Measurements from ENCODE around the gene CCDC9.
"Not testable (repeated sequence)": the region's sequence is repeated elsewhere in the genome, so short reads cannot be mapped to it uniquely, and the experiment has no call there.

Gene CCDC9

DNA sequence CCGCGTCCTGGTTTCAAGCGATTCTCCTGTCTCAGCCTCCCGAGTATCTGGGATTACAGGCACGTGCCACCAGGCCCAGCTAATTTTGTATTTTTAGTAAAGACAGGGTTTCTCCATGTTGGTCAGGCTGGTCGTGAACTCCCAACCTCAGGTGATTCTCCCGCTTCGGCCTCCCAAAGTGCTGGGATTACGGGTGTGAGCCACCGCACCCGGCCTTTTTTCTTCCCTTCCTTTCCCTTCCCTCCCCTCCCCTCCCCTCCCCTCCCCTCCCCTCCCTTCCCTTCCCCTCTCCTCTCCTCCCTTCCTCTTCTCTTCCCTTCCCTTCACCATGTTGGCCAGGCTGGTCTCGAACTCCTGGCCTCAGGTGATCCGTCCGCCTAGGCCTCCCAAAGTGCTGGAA lies 44.5 kb downstream of the CCDC9 start:
- not testable (repeated sequence) for DNase-seq (ENCODE audit: low read depth in 3 of 3)

DNA sequence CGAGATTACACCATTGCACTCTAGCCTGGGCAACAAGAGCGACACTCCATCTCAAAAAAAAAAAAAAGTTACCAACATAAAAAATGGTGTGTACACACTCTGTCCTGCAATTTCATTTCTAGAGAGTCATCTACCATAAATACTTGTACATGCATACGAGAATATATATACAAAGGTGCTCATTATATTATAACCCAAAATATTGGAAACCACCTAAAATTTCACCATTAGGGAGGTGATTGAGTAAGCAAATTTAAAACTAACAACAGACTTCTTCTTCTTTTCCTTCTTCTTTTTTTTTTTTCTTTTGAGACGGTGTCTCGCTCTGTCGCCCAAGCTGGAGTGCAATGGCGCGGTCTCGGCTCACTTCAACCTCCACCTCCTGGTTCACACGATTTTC lies 45.9 kb downstream of the CCDC9 start:
- no peak for DNase-seq (ENCODE audit: low read depth in 3 of 3)

DNA sequence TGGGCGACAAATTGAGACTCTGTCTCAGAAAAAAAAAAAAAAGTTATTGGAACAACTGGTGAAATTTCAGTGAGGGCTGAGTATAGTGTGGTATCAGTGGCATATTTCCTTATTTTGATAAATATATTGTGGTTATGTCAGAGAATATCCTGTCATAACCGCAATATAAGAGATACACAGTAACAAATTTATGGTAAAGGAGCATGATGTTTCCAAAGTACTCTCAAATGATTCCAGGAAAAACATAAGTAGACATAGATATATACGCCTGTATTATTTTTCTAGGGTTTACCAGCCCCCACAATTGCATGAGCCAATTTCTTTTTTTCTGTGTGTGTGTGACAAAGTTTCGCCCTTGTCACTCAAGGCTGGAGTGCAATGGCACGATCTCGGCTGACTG lies 47.6 kb downstream of the CCDC9 start:
- DNase-seq (ENCODE audit: low read depth in 3 of 3) = no peak

DNA sequence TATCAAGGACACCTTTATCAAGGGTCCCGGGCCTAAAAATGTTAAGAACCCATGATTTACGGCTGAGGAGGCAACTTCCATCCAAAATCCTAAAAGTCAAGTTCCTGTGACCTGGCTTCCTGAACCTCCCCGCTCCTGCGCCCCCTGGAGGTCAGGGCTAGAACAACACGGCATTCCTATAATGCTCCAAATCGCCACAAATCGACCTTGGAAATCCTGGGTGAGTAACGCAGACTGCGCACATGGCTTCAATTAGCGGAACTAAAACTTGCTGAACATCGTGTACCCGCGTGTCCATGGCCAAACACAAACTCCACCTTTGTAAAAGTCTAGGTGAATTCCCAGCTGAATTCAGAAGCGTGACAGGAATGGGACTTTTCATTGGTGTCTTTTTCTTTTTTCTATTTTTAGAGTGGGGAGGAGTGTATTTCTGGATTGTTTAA lies 49.0 kb downstream of the CCDC9 start:
- DNase-seq (ENCODE audit: low read depth in 3 of 3) = peak; percentile 18 to 45 (median 31)

DNA sequence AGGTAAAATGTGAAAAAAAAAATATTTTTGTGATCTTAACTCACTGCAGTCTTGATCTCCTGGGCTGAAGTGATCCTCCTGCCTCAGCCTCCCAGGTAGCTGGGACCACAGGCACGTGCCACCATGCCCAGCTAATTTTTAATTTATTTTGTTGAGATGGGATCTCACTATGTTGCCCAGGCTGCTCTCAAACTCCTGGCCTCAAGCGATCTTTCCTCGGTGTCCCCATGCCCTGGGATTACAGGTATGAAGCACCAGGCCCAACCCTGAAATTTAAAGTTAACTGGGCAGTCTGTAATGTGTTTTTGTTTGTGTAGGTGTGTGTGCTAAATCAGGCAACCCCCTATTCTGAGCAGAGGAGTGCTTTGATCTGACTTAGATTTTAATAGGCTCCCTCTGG lies 50.0 kb downstream of the CCDC9 start:
- DNase-seq (ENCODE audit: low read depth in 3 of 3) = no peak

DNA sequence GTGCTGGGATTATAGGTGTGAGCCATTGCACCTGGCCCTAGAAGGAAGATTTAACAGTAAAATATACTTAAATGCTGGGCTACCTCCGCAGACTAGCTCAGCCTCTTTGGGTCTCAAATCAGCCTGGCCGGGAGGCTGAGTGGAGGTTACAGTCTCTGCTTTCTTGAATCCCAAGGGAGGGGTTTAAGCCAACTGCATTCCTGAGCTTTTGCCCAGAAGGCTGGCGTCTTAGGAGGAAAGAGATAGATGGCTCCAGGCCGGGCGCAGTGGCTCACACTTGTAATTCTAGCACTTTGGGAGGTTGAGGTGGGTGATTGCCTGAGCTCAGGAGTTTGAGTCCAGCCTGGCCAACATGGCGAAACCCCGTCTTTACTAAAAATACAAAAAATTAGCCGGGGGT lies 52.7 kb downstream of the CCDC9 start:
- no peak for DNase-seq (ENCODE audit: low read depth in 3 of 3)

DNA sequence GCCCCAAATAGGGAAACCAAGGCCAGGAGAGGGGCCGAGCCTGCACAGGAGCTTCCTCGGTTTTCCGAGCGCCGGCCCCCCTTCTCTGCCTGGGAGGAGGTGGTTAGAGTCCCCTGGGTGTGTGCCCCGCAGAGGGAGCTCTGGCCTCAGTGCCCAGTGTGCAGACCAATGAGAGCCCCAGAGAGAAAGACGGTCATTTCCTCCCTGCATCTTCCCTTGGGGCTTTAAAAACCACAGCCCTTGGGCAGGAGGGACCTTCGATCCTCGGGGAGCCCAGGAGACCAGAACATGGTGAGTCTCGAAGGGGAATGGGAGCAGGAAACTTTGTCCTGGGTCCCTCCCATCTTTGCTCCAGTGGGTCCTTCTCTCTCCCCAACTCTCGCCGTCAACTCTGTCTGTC lies 53.3 kb downstream of the CCDC9 start, which contains the start of gene C5AR1:
C5AR1 (plus strand) TSS at position 254 of the 400 bp plus-strand sequence; CDS start at position 289, 35 bp downstream.
- no peak for DNase-seq (ENCODE audit: low read depth in 3 of 3)

DNA sequence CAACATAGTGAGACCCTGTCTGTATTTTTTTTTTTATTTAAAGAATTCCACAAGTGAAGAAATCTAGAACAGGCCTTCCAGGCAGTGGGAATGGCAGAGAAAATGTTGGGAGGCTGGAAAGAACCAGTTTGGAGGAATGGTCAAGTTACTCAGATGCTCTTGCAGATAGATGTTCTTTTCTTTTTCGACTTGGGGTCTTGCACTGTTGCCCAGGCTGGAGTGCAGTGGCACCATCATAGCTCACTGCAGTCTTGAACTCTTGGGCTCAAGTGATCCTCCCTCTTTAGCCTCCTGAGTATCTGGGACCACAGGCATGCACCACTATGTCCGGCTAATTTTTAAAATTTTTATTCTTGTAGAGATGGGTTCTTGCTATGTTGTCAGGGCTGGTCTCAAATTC lies 54.0 kb downstream of the CCDC9 start:
- no peak for DNase-seq (ENCODE audit: low read depth in 3 of 3)

DNA sequence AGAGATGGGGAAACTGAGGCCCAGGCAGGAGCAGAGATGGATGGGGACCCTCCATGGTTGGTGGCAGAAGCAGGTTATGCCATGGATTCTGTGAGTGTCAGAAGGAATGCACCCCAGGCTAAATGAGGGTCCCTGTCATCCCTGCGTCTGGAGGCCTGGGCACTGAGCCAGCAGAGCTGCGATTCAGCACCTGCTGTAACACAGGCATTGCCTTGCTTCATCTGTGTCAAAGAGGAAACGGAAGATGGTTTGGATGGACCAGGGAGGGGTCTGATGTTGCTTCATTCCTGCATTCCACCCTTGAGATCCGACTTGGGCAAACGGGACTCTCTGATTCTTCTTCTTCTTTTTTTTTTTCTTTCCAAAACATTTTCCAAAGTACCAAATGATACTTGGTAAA lies 54.5 kb downstream of the CCDC9 start:
- DNase-seq (ENCODE audit: low read depth in 3 of 3) = no peak

DNA sequence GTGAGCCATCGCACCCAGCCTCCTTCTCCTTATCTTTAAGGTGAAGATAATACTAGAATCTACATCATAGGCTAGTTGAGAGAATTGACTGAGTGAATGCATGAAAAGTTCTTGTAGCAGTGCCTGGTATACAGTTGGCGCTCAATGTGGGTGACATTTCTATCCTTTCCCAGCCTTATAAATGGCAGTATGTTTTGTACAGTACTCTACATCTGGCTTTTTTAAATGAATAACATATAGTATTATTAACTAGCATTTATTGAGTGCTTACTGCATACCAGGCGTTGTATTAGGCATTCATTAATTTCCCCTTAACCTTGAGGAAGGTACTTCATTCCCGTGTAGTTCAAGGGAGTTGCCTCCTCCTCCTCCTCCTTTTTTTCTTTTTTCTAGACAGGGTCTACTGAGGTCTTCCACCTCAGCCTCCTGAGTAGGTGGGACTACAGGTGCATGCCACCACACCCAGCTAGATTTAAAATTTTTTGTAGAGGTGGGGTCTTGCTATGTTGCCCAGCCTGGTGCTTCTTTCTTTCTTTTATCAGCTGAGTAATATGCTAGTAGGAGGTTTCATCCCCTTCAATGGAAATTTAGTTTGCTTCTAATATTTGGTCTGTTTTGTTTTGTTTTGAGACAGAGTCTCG lies 56.2 kb downstream of the CCDC9 start:
- no peak for DNase-seq (ENCODE audit: low read depth in 3 of 3)

DNA sequence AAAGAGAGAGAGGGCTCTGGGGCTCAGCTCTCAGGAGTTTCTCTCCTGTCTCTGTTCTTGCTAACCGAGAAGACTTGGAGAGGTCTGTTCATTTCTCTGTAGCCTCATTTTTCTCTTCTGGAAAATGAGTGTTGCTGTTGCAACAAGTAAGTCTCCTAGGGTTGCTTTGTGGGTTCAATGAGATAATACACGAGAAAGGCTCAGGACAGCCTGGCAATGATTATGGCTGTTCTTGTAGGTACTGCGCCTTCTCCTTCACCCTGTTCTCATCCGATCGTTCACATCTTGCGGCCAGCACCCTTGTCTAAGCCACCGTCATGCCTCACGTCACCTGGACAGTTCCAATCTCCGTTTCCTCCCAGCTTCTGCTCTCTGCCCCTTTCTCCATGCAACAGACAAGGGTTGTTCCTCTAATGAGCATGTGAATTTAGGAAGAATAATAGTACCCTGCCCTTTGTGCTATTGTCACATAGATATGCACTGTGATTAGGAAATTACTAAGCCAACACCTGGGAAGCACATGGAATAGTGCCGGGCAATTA lies 57.5 kb downstream of the CCDC9 start:
- DNase-seq (ENCODE audit: low read depth in 3 of 3) = no peak

DNA sequence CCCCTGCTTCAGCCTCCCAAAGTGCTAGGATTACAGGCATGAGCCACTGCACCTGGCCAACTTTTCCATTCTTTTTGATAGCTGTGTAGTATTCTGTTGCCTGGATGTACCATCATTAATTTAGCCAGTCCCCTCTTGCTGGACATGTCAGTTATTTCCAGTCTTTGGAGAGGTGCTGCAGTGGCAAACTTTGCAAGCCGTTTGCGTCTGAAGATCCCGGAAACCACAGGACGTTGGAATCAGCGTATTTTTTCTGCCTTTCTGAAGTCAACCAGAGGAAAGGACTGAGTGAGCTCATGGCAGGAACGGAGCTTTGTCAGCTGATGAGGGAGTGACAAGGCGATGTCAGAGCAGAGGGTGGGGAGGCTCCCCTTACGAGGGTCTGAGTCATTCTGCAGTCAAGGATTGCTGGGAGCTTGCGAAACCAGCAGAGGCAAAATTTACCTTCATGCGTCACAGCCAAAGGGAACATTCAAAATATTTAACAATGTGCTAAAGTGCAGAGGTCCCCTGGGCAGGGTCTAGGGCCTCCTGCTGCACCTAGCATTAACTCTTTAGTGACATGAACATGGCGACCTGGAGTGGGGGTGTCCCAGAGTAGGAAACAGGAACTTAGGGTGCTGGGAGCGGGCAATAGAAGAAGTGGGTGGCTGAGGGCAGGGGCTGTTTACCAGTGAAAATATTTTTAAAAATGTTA lies 58.9 kb downstream of the CCDC9 start:
- peak in 1 of 3 experiments; percentile 7 for DNase-seq (ENCODE audit: low read depth in 3 of 3)

DNA sequence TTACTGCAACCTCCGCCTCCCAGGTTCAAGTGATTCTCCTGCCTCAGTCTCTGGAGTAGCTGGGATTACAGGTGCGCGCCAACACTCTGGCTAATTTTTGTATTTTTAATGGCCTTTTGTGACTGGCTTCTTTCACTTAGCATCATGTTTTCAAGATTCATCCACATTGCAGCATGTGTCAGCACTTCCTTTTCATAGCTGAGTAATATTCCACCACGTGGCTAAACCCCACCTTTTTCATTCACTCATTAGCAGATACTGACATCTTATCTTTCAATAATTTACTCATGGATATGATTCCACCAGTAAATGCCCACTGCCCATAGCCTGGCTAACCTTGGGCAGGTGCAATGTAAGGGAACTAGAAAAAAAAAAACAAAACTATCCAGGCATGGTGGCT lies 60.2 kb downstream of the CCDC9 start:
- no peak for DNase-seq (ENCODE audit: low read depth in 3 of 3)

DNA sequence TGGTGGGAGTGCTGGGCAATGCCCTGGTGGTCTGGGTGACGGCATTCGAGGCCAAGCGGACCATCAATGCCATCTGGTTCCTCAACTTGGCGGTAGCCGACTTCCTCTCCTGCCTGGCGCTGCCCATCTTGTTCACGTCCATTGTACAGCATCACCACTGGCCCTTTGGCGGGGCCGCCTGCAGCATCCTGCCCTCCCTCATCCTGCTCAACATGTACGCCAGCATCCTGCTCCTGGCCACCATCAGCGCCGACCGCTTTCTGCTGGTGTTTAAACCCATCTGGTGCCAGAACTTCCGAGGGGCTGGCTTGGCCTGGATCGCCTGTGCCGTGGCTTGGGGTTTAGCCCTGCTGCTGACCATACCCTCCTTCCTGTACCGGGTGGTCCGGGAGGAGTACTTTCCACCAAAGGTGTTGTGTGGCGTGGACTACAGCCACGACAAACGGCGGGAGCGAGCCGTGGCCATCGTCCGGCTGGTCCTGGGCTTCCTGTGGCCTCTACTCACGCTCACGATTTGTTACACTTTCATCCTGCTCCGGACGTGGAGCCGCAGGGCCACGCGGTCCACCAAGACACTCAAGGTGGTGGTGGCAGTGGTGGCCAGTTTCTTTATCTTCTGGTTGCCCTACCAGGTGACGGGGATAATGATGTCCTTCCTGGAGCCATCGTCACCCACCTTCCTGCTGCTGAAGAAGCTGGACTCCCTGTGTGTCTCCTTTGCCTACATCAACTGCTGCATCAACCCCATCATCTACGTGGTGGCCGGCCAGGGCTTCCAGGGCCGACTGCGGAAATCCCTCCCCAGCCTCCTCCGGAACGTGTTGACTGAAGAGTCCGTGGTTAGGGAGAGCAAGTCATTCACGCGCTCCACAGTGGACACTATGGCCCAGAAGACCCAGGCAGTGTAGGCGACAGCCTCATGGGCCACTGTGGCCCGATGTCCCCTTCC lies 63.9 kb downstream of the CCDC9 start:
- DNase-seq (ENCODE audit: low read depth in 3 of 3) = no peak
